ENCODE data around the gene UCHL1. TPM values are rescaled to one million over a fixed set of nuclear protein-coding genes. Genes with fewer than 3 reads are reported as not detected.
"Not testable (repeated sequence)": the region's sequence is repeated elsewhere in the genome, so short reads cannot be mapped to it uniquely, and the experiment has no call there.

UCHL1 gene
- total RNA-seq, 4 donors from 2014 or later, result 9.8 to 43.0 (median 39.6) TPM

DNA sequence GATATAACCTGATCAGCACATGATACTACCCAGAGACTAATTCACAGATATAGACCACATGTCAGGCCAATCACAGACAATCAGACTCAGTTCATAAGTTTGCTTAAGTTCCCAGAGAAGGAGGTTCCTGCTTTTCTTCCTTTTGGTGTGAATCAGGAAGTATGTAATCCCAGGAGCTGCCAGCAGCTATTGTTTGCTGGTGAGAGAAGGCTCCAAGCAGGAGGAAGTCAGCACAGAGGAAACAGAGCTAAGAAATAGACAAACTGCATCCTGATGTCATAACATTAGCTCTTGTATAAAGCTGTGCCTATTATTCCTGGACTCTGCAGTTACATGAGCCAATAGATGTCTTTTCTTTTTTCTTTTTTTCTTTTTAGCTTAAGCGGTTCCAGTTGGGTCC, 50.9 kb downstream of the UCHL1 start:
- Histone ChIP-seq H3K9me3 (peaks cover 0 to 3% (median 0%) of the 10 kb centered on the region in 3 donors), H3K27ac (no peak overlapping the region), H3K4me3 (no peak overlapping the region), H3K27me3 (no peaks in the 10 kb centered on the region), H3K4me1 (no peaks in the 10 kb centered on the region), H3K36me3 (no peaks in the 10 kb centered on the region)
- no peak for ATAC-seq
- TF ChIP-seq POLR2A (IDR thresholded peaks at IDR 0.05) (no peak), EP300 (IDR thresholded peaks at IDR 0.05) (no peak)
- TF ChIP-seq, protein P1, sequence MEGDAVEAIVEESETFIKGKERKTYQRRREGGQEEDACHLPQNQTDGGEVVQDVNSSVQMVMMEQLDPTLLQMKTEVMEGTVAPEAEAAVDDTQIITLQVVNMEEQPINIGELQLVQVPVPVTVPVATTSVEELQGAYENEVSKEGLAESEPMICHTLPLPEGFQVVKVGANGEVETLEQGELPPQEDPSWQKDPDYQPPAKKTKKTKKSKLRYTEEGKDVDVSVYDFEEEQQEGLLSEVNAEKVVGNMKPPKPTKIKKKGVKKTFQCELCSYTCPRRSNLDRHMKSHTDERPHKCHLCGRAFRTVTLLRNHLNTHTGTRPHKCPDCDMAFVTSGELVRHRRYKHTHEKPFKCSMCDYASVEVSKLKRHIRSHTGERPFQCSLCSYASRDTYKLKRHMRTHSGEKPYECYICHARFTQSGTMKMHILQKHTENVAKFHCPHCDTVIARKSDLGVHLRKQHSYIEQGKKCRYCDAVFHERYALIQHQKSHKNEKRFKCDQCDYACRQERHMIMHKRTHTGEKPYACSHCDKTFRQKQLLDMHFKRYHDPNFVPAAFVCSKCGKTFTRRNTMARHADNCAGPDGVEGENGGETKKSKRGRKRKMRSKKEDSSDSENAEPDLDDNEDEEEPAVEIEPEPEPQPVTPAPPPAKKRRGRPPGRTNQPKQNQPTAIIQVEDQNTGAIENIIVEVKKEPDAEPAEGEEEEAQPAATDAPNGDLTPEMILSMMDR (IDR thresholded peaks at IDR 0.05), result no peak
- 25 to 70% methylated on average over 1 of the region's 1 CpG for WGBS, 2 donors (ENCODE audit: low coverage in 1 of 2)

DNA sequence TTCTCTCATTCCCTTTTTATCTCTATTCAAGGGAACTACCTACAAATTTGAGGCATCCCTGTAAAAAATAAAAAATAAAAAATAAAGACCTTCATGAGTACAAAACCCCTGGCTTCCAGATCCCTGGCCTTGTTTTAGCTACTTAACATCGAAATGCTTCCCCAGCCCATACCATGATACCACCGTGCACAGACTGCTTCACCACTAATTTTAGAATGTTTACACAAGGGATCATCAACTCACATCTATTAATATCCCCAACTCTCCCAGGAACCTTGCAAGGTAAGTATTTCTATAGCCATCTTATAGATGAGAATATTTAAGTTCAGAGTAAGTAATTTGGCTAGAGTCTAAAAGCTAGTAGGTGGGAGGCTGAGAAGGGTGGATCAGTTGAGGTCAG, 51.7 kb downstream of the UCHL1 start:
- Histone ChIP-seq H3K27ac (no peak overlapping the region), H3K4me1 (no peaks in the 10 kb centered on the region), H3K27me3 (no peaks in the 10 kb centered on the region), H3K9me3 (peaks cover 0 to 3% (median 0%) of the 10 kb centered on the region in 3 donors), H3K36me3 (no peaks in the 10 kb centered on the region), H3K4me3 (no peak overlapping the region)
- no peak for TF ChIP-seq POLR2A (IDR thresholded peaks at IDR 0.05)
- no peak for TF ChIP-seq EP300 (IDR thresholded peaks at IDR 0.05)
- no peak for TF ChIP-seq POLR2AphosphoS5 (IDR thresholded peaks at IDR 0.05)
- TF ChIP-seq, protein P1 (IDR thresholded peaks at IDR 0.05), result no peak
- 52 to 54% methylated on average over 2 of the region's 2 CpGs for WGBS, 2 donors (ENCODE audit: low coverage in 1 of 2)
- ATAC-seq, result no peak

DNA sequence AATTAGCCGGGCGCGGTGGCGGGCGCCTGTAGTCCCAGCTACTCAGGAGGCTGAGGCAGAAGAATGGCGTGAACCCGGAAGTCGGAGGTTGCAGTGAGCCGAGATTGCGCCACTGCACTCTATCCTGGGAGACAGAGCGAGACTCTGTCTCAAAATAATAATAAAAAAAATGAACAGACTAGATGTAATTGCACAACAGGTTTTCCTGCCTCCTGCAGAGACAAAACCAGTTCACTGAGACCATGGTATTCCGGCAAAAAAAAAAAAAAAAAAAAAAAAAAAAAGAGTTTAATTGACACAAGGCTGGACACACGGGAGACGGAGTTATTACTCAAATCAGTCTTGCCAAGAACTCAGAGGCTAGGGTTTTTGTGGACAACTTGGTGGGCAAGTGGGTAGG, 58.7 kb downstream of the UCHL1 start:
- H3K27me3 ChIP-seq, H3K9me3 ChIP-seq, H3K27ac ChIP-seq, ATAC-seq, H3K4me3 ChIP-seq, H3K36me3 ChIP-seq, H3K4me1 ChIP-seq: not testable (repeated sequence)
- WGBS, 2 donors (ENCODE audit: low coverage in 1 of 2), result 89 to 95% methylated on average over 4 to 13 of the region's 14 CpGs

DNA sequence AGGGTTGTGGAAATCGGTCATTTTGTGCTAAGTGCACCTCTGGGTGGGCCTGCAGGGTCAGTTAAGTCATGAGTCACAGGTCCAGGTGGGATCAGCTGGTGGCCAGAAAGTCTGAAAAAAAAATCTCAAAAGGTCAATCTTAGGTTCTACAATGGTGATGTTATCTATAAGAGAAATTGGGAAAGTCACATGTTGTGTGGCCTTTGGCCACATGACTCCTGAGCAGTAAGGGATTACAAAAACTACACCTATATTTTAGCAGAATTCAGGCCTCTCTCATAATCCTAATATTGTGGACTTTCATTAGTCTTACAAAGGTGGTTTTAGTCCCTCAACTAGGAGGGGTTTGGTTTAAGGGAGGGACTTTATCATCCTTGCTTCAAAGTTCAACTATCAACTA, 59.1 kb downstream of the UCHL1 start:
- WGBS, 2 donors (ENCODE audit: low coverage in 1 of 2), result 84% methylated on average over 1 of the region's 1 CpG; no CpG with 5 or more reads in 1 of the 2 donors
- no peaks in the 10 kb centered on the region for H3K27me3 ChIP-seq

More for the DNA sequence above, 59.1 kb downstream of the UCHL1 start:
- no peaks in the 10 kb centered on the region for H3K9me3 ChIP-seq
- no peak overlapping the region for H3K4me3 ChIP-seq
- H3K36me3 ChIP-seq, result no peaks in the 10 kb centered on the region
- H3K4me1 ChIP-seq, result no peaks in the 10 kb centered on the region
- no peak for TF ChIP-seq POLR2A (IDR thresholded peaks at IDR 0.05)
- TF ChIP-seq POLR2AphosphoS5 (IDR thresholded peaks at IDR 0.05), result no peak
- TF ChIP-seq, protein P1 (IDR thresholded peaks at IDR 0.05), result no peak
- no peak for TF ChIP-seq EP300 (IDR thresholded peaks at IDR 0.05)
- no peak for ATAC-seq
- H3K27ac ChIP-seq, result no peak overlapping the region

Small RNA genes within 50 kb of the gene (small RNA-seq; reads per million reads assigned to genes)
- 0 reads per million in 4 donors for gene RF00019

Other genes starting within 250 kb of the UCHL1 start
- gene APBB2, start 42.4 kb upstream of the UCHL1 start, total RNA-seq, result 100 to 1,000 TPM in 1 of 4 donors, 10 to 100 TPM in 3; 66.3 to 133 (median 90.2) TPM